ENCODE measurements around the gene MED13L.

The MED13L gene

DNA sequence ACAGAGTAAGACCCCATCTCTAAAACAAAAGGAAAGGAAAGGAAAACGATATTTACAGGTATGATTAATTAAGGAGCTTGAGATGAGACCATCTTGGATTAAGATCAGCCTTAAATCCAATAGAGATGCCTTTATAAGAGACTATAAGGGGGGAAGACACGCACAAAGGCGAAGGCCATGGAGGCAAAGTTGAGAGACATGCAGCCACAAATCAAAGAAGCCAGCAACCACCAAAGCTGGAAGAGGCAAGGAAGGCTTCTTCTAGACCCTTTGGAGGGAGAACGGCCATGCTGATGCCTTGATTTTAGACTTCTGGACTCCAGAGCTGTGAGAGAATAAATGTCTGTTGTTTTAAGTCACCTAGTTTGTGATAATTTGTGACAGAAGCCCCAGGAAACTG, 39.6 kb upstream of the MED13L start:
- intact Hi-C loops (cut with DNase I; ENCODE audit: low total_unique reads), result loop anchor here (10.0 kb wide), 2 partner anchors 68 to 108 kb away; no protein-coding TSS in a partner anchor
- no peaks in the 10 kb centered on the region for H3K27me3 ChIP-seq
- H3K4me1 ChIP-seq, result peaks cover 0 to 56% (median 35%) of the 10 kb centered on the region in 4 donors
- DNase-seq, result no peak
- no peak overlapping the region for H3K4me3 ChIP-seq
- peak overlapping the region in 1 of 2 donors; percentile 73 for H3K27ac ChIP-seq
- no peaks in the 10 kb centered on the region for H3K36me3 ChIP-seq
- no peaks in the 10 kb centered on the region for H3K9me3 ChIP-seq
- TF ChIP-seq, protein P1, sequence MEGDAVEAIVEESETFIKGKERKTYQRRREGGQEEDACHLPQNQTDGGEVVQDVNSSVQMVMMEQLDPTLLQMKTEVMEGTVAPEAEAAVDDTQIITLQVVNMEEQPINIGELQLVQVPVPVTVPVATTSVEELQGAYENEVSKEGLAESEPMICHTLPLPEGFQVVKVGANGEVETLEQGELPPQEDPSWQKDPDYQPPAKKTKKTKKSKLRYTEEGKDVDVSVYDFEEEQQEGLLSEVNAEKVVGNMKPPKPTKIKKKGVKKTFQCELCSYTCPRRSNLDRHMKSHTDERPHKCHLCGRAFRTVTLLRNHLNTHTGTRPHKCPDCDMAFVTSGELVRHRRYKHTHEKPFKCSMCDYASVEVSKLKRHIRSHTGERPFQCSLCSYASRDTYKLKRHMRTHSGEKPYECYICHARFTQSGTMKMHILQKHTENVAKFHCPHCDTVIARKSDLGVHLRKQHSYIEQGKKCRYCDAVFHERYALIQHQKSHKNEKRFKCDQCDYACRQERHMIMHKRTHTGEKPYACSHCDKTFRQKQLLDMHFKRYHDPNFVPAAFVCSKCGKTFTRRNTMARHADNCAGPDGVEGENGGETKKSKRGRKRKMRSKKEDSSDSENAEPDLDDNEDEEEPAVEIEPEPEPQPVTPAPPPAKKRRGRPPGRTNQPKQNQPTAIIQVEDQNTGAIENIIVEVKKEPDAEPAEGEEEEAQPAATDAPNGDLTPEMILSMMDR (IDR thresholded peaks at IDR 0.05), result no peak

DNA sequence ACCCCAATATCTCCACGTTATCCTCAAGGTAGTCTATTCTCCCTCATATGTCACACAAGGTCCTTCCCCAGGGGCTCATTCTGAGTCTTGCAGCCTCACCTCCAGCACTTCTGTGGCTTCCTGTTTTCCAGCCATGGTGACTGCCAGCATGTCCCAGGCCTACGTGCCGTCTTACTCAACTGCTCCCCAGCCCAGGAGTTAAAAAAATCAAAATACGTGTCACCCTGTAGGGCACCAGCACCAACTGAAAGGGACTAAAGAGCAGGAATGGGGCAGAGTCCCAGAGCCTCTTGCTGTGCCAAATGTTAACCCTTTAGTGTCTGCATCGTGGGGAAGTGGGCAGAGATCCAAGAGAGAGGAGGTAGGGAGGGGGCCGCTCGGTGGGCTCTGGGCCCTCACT, 37.0 kb upstream of the MED13L start:
- H3K9me3 ChIP-seq, result peaks cover 0 to 7% (median 0%) of the 10 kb centered on the region in 3 donors

DNA sequence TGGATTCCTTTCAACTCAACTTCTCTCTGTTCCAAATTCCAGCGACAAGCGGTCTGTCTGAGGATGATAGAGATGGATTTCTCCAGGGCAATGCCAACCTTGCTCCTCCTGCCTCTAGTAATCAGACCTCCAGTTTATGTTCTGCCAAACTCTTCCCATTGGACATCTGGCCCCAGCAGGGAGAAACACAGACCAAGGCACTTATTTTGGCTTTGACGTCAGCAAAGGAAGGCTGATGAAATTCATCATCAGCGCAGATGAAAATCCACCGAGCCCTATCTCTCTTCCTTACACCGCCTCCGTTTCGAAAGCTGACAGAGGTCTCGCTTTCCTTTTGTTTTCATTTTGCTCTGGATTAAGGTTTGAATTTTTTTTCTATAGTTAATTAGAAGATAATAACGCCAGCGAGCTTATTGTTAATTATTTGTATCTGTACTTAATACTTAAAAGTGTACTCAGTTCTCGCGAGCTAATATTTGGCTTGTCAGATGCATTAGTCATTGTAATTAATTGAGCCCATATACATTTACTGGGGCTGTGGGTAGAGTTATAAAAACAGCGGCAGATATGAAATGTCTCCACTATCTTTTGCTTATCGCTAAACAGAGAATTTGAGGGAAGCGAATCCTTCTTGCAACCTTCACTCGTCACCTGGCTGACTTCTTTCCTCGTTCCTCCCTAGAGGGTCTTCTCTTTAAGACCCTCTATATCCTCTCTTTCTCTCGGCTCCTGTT, 35.9 kb upstream of the MED13L start:
- H3K9me3 ChIP-seq, result peaks cover 0 to 8% (median 0%) of the 10 kb centered on the region in 3 donors
- no peak overlapping the region for H3K27ac ChIP-seq
- no peak overlapping the region for H3K4me3 ChIP-seq
- H3K4me1 ChIP-seq, result peaks cover 0 to 27% (median 16%) of the 10 kb centered on the region in 4 donors
- H3K27me3 ChIP-seq, result no peaks in the 10 kb centered on the region
- H3K36me3 ChIP-seq, result no peaks in the 10 kb centered on the region
- intact Hi-C loops (cut with DNase I; ENCODE audit: low total_unique reads), result loop anchor here (10.0 kb wide), 2 partner anchors 71 to 111 kb away; no protein-coding TSS in a partner anchor
- no peak for DNase-seq
- TF ChIP-seq, protein P1 (IDR thresholded peaks at IDR 0.05), result no peak

More for the DNA sequence above, 37.0 kb upstream of the MED13L start:
- Histone ChIP-seq H3K4me1 (peaks cover 0 to 38% (median 24%) of the 10 kb centered on the region in 4 donors), H3K36me3 (no peaks in the 10 kb centered on the region), H3K27me3 (no peaks in the 10 kb centered on the region), H3K4me3 (no peak overlapping the region), H3K27ac (no peak overlapping the region)
- TF ChIP-seq, protein P1 (IDR thresholded peaks at IDR 0.05), result no peak
- no peak for DNase-seq
- intact Hi-C loops (cut with DNase I; ENCODE audit: low total_unique reads), result loop anchor here (10.0 kb wide), 2 partner anchors 70 to 110 kb away; no protein-coding TSS in a partner anchor

DNA sequence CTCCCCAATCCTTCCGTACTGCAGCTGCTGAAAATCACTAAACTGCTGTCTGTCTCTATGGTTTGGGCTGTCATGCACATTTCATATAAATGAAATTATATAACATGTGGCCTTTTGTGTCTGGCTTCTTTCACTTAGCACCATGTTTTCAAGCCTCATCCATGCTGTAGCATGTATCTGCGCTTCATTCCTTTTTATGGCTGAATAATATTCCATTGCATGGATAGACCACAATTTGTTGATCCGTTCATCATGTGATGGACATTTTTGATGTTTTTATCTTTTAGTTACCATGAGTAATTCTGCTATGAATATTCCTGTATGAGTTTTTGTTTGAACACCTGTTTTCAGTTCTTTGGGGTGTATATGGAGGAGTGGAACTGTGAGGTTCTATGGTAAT, 32.6 kb upstream of the MED13L start:
- Histone ChIP-seq H3K4me3 (no peak overlapping the region), H3K27me3 (no peaks in the 10 kb centered on the region), H3K9me3 (peaks cover 0 to 8% (median 0%) of the 10 kb centered on the region in 3 donors), H3K27ac (no peak overlapping the region), H3K4me1 (peaks cover 0 to 14% (median 6%) of the 10 kb centered on the region in 4 donors), H3K36me3 (no peaks in the 10 kb centered on the region)
- no peak for DNase-seq
- intact Hi-C loops (cut with DNase I; ENCODE audit: low total_unique reads), result loop anchor here (10.0 kb wide), 2 partner anchors 75 to 115 kb away; no protein-coding TSS in a partner anchor
- TF ChIP-seq, protein P1 (IDR thresholded peaks at IDR 0.05), result no peak

DNA sequence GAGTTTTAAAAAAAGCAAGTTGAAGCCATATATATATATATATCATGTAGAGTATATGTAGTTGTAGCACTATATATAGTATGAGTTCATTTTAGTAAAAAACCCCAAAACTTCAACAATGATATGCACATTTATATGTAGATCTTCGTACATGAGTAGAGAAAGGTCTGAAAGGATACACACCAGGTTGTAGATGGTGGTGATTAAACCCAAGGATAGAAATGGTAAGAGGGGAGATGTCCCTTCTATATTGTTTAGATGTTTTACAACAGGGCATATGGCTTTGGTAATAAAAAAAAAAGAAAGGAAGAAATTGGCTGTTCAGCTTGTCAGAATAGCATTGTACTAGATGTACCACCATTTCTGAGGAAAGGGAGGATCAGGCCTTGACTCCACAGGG, 31.9 kb upstream of the MED13L start:
- H3K4me3 ChIP-seq, result no peak overlapping the region
- H3K27ac ChIP-seq, result no peak overlapping the region
- intact Hi-C loops (cut with DNase I; ENCODE audit: low total_unique reads), result no loop called here
- peaks cover 0 to 8% (median 0%) of the 10 kb centered on the region in 3 donors for H3K9me3 ChIP-seq
- peaks cover 0 to 13% (median 3%) of the 10 kb centered on the region in 4 donors for H3K4me1 ChIP-seq
- H3K27me3 ChIP-seq, result no peaks in the 10 kb centered on the region
- TF ChIP-seq, protein P1 (IDR thresholded peaks at IDR 0.05), result no peak
- no peaks in the 10 kb centered on the region for H3K36me3 ChIP-seq
- DNase-seq, result no peak

All from tibial artery (tissue), 4 donors.